Superior temporal gyrus (tissue), 1 donor: ENCODE data around the gene FAM20C.
A peak's percentile ranks its signal among the peaks of the same experiment; 100 is the strongest.

Experiments used
- DNase-seq: peaks from one replicate; pipeline ENCODE4 v3.0.0-alpha.2; 2016; ENCODE audit errors: extremely low spot score

FAM20C gene

GRCh38 chr7:191981-192649, at the start of gene FAM20C:
Gene FAM20C, plus strand, starts transcription at chr7:192571. Its CDS starts 629 bp downstream, at chr7:193200.
- DNase-seq: peak; percentile 88

- DNase-seq: no peak
These were observed 49.1 kb upstream of the FAM20C start for GRCh38 chr7:143145-143751.

GRCh38 chr7:143811-144453, 48.4 kb upstream of the FAM20C start:
- DNase-seq: no peak

- no peak for DNase-seq
These were observed 47.9 kb upstream of the FAM20C start for GRCh38 chr7:144454-144826.

- DNase-seq: no peak
These were observed 46.5 kb upstream of the FAM20C start for GRCh38 chr7:145863-146262.

- no peak for DNase-seq
These were observed 43.8 kb upstream of the FAM20C start for GRCh38 chr7:148543-148931.

- DNase-seq: peak; percentile 99
These were observed 43.2 kb upstream of the FAM20C start for GRCh38 chr7:148932-149790.

GRCh38 chr7:149791-150636, 42.4 kb upstream of the FAM20C start:
- DNase-seq: no peak

- no peak for DNase-seq
These were observed 41.6 kb upstream of the FAM20C start for GRCh38 chr7:150811-151221.

- DNase-seq: no peak
These were observed 40.9 kb upstream of the FAM20C start for GRCh38 chr7:151346-152050.

GRCh38 chr7:152702-153391, 39.5 kb upstream of the FAM20C start:
- no peak for DNase-seq

- peak; percentile 24 for DNase-seq
These were observed 38.8 kb upstream of the FAM20C start for GRCh38 chr7:153604-154003.

- peak; percentile 77 for DNase-seq
These were observed 38.1 kb upstream of the FAM20C start for GRCh38 chr7:154096-154799.

GRCh38 chr7:155469-155900, 36.9 kb upstream of the FAM20C start:
- DNase-seq: no peak

- DNase-seq: no peak
These were observed 36.0 kb upstream of the FAM20C start for GRCh38 chr7:156111-157007.

- DNase-seq: no peak
These were observed 35.4 kb upstream of the FAM20C start for GRCh38 chr7:157008-157310.

GRCh38 chr7:157771-158625, 34.4 kb upstream of the FAM20C start:
- no peak for DNase-seq

GRCh38 chr7:158771-159170, 33.6 kb upstream of the FAM20C start:
- no peak for DNase-seq
